CD4-positive, alpha-beta memory T cell (primary cell): ENCODE results near the gene CUX1. TPM values are rescaled to one million over a fixed set of nuclear protein-coding genes. Genes with fewer than 3 reads are reported as not detected.

Experiments used
- CTCF ChIA-PET: fragments of 350-600 bp; sonication (Branson Sonifier 250); formaldehyde crosslinking; loops from one replicate; lab custom pipeline; 2021; ENCODE audit warnings: inconsistent platforms; ENCODE audit not compliant: partially characterized antibody; lab: Charles Lee
- POLR2A ChIA-PET: fragments of 350-600 bp; sonication (Branson Sonifier 250); formaldehyde crosslinking; loops from one replicate; lab custom pipeline; 2021; ENCODE audit not compliant: partially characterized antibody; lab: Charles Lee
- DNase-seq, 5 donors: peaks; one replicate each; pipeline versions ENCODE4 v3.0.0 to v3.0.0-alpha.2; 2020 to 2022; ENCODE audit warnings: mixed read lengths in 1 of 5
- H3K27ac ChIP-seq: one replicate; pipeline ENCODE4 v1.7.0; 2013; ENCODE audit warnings: low read depth, low read length
- H3K27me3 ChIP-seq: 2 replicates; pipeline ENCODE4 v1.7.0; 2013; ENCODE audit warnings: mild to moderate bottlenecking, low read length, moderate library complexity; ENCODE audit not compliant: insufficient read depth
- H3K36me3 ChIP-seq: 2 replicates; pipeline ENCODE4 v1.7.0; 2013; ENCODE audit warnings: mild to moderate bottlenecking, low read length, moderate library complexity; ENCODE audit not compliant: insufficient read depth
- H3K4me1 ChIP-seq: 2 replicates; pipeline ENCODE4 v1.7.0; 2013; ENCODE audit warnings: mild to moderate bottlenecking, low read length, moderate library complexity; ENCODE audit not compliant: insufficient read depth
- H3K4me3 ChIP-seq, 2 donors: one replicate each; pipeline ENCODE4 v1.7.0; 2013; ENCODE audit warnings: low read length in 2 of 2, mild to moderate bottlenecking in 1 of 2
- H3K9me3 ChIP-seq, 2 donors: one replicate each; pipeline ENCODE4 v1.7.0; 2013; ENCODE audit warnings: low read length in 2 of 2, control low read depth in 1 of 2; ENCODE audit not compliant: control insufficient read depth in 1 of 2
- H3K27ac Mint-ChIP-seq, 7 donors: one replicate each; pipeline ENCODE4 v1.8.0; 2020 to 2021; ENCODE audit warnings: mixed read lengths in 7 of 7, mild to moderate bottlenecking in 6 of 7, inconsistent platforms in 3 of 7, moderate library complexity in 3 of 7
- H3K27me3 Mint-ChIP-seq, 2 donors: one replicate each; pipeline ENCODE4 v1.8.0; 2020 to 2021; ENCODE audit warnings: mixed read lengths in 2 of 2
- H3K36me3 Mint-ChIP-seq, 2 donors: one replicate each; pipeline ENCODE4 v1.8.0; 2020 to 2021; ENCODE audit warnings: mixed read lengths in 2 of 2, inconsistent platforms in 1 of 2, mild to moderate bottlenecking in 1 of 2
- H3K4me1 Mint-ChIP-seq, 4 donors: one replicate each; pipeline ENCODE4 v1.8.0; 2020 to 2021; ENCODE audit warnings: mixed read lengths in 4 of 4, mild to moderate bottlenecking in 1 of 4
- H3K4me3 Mint-ChIP-seq, 8 donors: one replicate each; pipeline ENCODE4 v1.8.0; 2020 to 2021; ENCODE audit warnings: mixed read lengths in 8 of 8, mild to moderate bottlenecking in 7 of 8, moderate library complexity in 6 of 8, inconsistent platforms in 3 of 8
- H3K9me3 Mint-ChIP-seq, 8 donors: one replicate each; pipeline ENCODE4 v1.8.0; 2020 to 2021; ENCODE audit warnings: mixed read lengths in 8 of 8, mild to moderate bottlenecking in 5 of 8, inconsistent platforms in 3 of 8, moderate library complexity in 1 of 8
- intact Hi-C: fragments of 100-400 bp; cut with micrococcal nuclease; formaldehyde crosslinking; loops from one replicate; pipeline ENCODE4 v1.15.1; 2023
- polyA plus RNA-seq, 2 donors: library from polyadenylated mRNA; unstranded; fragments of 300-500 nt; fragmentation: Illumina TruSeq; gene quantifications; one replicate each; pipeline ENCODE4 v1.2.3, GENCODE V29; 2021
- total RNA-seq, 2 experiments: library from RNA; stranded (reverse); gene quantifications; one replicate each; pipeline ENCODE4 v1.2.3, GENCODE V29; 2021

Gene CUX1
- total and polyA plus RNA-seq, 4 experiments from 2014 or later, result 2.1 to 47.6 (median 36.1) TPM

DNA sequence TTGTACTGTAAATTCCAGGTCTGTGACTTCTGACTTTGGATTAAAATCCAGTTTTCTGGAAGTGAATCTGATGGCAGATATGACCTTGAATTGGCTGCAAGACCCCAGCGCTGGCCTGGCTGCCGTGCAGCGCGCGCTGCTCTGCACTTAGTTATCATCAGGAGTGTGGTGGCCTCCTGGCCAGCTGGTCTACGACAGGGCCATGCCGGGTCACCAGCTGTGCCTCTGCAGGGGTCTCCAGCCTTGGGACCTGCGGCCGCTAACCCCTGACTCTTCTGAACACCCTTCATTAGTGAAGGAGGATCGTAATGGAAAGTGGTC is 278.5 kb downstream of the CUX1 start:
- DNase-seq, result no peak
- POLR2A ChIA-PET, result no interaction called here
- no peaks in the 10 kb centered on the region for H3K4me1 ChIP-seq
- H3K9me3 ChIP-seq, result no peaks in the 10 kb centered on the region
- Mint-ChIP-seq H3K36me3 (peaks cover 14 to 18% of the 10 kb centered on the region in 2 donors), H3K4me3 (no peak overlapping the region), H3K27ac (no peak overlapping the region), H3K27me3 (no peaks in the 10 kb centered on the region), H3K9me3 (no peaks in the 10 kb centered on the region), H3K4me1 (peaks cover 0 to 3% (median under 1%) of the 10 kb centered on the region in 4 donors)
- intact Hi-C loops, result no loop called here
- no peak overlapping the region for H3K4me3 ChIP-seq
- no peaks in the 10 kb centered on the region for H3K27me3 ChIP-seq
- no peak overlapping the region for H3K27ac ChIP-seq
- H3K36me3 ChIP-seq, result no peaks in the 10 kb centered on the region
- CTCF ChIA-PET, result no interaction called here

DNA sequence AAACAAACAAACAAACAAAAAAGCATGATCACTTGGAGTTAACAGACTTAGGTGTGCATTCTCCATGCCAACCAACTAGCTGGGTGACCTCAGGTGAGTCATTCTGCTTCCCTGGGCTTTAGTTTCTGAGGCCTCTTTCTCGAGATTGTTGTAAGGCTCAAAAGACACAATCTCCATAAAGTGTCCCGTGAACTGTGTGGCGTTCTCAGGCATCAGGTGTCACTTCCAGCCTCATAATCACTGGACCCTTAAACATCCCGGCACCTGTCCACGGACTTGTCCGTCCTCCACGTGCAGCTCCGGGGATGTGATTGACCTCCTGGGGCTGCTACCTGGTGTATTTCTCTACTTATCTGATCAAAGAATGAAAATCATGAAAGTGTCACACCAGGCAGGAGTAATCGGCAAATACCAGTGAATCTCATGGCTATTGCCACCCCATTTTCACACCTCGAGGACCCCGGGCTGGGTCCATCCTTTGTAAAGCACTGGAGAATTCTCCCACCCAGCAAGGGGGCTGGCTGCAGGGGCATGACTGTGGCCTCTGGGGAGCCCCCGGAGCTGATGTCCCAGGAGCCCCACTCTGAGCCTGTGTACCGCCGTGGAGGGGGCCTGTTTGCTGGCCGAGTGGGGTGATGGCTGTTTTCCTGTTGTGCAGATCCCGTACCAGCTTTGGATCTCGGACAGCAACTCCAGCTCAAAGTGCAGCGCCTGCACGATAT is 279.4 kb downstream of the CUX1 start:
- Histone ChIP-seq H3K4me3 (no peak overlapping the region), H3K27ac (no peak overlapping the region), H3K4me1 (no peaks in the 10 kb centered on the region), H3K27me3 (no peaks in the 10 kb centered on the region), H3K36me3 (no peaks in the 10 kb centered on the region), H3K9me3 (no peaks in the 10 kb centered on the region)
- no peaks in the 10 kb centered on the region for H3K27me3 Mint-ChIP-seq
- no peak for DNase-seq
- ChIA-PET POLR2A (no interaction called here), CTCF (no interaction called here)
- no peak overlapping the region for H3K4me3 Mint-ChIP-seq
- H3K4me1 Mint-ChIP-seq, result peaks cover 0 to 3% (median under 1%) of the 10 kb centered on the region in 4 donors
- peaks cover 14 to 19% of the 10 kb centered on the region in 2 donors for H3K36me3 Mint-ChIP-seq
- no peaks in the 10 kb centered on the region for H3K9me3 Mint-ChIP-seq
- intact Hi-C loops, result no loop called here
- no peak overlapping the region for H3K27ac Mint-ChIP-seq

DNA sequence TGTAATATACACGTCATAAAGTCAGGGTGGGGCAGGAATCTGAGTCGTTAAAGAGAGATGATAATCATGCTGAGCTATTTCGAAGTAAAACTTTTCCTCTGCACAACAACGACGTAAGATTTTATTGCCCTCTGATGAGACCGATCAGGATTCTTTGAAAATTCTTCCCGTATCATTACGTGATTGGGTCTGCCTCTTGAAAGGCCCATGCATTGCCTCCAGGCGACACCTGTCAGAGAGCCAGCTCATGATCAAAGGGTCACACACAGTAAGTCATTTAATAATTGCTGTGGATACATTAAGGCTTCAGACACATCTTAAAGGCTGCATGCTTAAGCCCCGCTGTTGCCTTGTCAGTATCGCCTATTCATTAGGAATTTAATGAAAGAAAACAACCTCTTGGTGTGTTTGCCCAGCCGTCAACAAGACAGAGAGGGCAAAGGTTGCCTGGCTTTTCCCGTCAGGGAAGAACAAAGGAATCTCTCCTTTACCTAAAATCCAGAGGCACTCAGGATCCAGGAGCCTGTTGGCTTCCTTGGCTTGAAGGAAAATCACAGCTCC is 280.3 kb downstream of the CUX1 start:
- no peaks in the 10 kb centered on the region for H3K27me3 Mint-ChIP-seq

DNA sequence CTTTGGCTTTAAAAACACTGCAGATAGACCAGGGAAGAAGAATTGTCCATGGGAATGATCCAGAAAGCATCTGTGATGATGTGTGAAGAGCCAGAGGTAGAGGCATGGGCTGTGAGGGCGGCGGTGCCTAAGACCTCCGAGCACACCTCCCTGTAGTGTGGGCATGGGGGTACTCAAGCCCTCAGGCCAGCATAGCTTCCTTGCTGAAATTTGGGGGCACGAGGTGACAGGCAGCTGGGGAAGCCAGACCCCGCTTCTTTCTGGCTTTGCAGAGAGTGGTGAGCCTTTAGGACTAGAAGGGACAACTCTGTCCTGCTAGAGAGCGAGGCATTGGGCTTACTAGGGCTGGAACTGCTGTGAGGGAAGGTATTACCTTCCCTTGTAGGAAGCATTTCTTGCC is 281.6 kb downstream of the CUX1 start:
- H3K36me3 ChIP-seq, result no peaks in the 10 kb centered on the region
- Mint-ChIP-seq H3K27me3 (no peaks in the 10 kb centered on the region), H3K4me1 (no peaks in the 10 kb centered on the region), H3K4me3 (no peak overlapping the region), H3K9me3 (peaks cover 0 to 1% (median 0%) of the 10 kb centered on the region in 8 donors), H3K36me3 (peaks cover 17 to 26% of the 10 kb centered on the region in 2 donors), H3K27ac (no peak overlapping the region)
- no peak overlapping the region for H3K4me3 ChIP-seq
- CTCF ChIA-PET, result no interaction called here
- H3K27ac ChIP-seq, result no peak overlapping the region
- intact Hi-C loops, result no loop called here
- no peak for DNase-seq
- no peaks in the 10 kb centered on the region for H3K9me3 ChIP-seq
- H3K4me1 ChIP-seq, result no peaks in the 10 kb centered on the region
- POLR2A ChIA-PET, result interaction anchor here (0.6 kb wide), 1 partner anchor 64 kb away, joined by 3 read pairs; no protein-coding TSS in a partner anchor
- no peaks in the 10 kb centered on the region for H3K27me3 ChIP-seq

More for the DNA sequence above, 280.3 kb downstream of the CUX1 start:
- H3K4me3 Mint-ChIP-seq, result no peak overlapping the region
- DNase-seq, result no peak
- CTCF ChIA-PET, result no interaction called here
- Histone ChIP-seq H3K27me3 (no peaks in the 10 kb centered on the region), H3K36me3 (no peaks in the 10 kb centered on the region), H3K4me3 (no peak overlapping the region), H3K9me3 (no peaks in the 10 kb centered on the region), H3K4me1 (no peaks in the 10 kb centered on the region), H3K27ac (no peak overlapping the region)
- peaks cover 0 to 2% (median 0%) of the 10 kb centered on the region in 4 donors for H3K4me1 Mint-ChIP-seq
- peaks cover 8 to 16% of the 10 kb centered on the region in 2 donors for H3K36me3 Mint-ChIP-seq
- POLR2A ChIA-PET, result no interaction called here
- no peak overlapping the region for H3K27ac Mint-ChIP-seq
- intact Hi-C loops, result no loop called here
- no peaks in the 10 kb centered on the region for H3K9me3 Mint-ChIP-seq

DNA sequence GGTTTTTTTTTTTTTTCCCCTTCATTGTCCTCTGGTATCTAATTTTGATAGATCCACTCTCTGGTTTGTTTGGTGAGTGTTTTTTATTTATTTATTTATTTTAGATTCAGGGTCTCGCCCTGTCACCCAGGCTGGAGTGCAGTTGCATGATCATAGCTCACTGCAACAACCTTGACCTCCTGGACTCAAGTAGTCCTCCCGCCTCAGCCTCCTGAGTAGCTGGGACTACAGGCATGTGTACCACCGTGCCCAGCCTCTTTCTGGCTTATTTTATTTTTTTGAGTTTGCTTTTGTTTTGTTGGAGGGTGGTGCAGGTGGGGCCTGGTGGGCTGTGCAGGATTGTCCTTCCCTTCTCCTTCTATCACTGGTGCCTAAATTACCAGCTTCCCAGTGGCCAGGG is 282.0 kb downstream of the CUX1 start:
- H3K36me3 Mint-ChIP-seq, result peaks cover 22 to 30% of the 10 kb centered on the region in 2 donors
- H3K9me3 ChIP-seq, result no peaks in the 10 kb centered on the region
- no peak for DNase-seq
- H3K9me3 Mint-ChIP-seq, result peaks cover 0 to 1% (median 0%) of the 10 kb centered on the region in 8 donors
- H3K27ac ChIP-seq, result no peak overlapping the region
- H3K4me1 Mint-ChIP-seq, result no peaks in the 10 kb centered on the region
- H3K4me1 ChIP-seq, result no peaks in the 10 kb centered on the region
- no peaks in the 10 kb centered on the region for H3K27me3 Mint-ChIP-seq
- no peak overlapping the region for H3K4me3 ChIP-seq
- H3K27ac Mint-ChIP-seq, result no peak overlapping the region
- CTCF ChIA-PET, result no interaction called here
- H3K36me3 ChIP-seq, result no peaks in the 10 kb centered on the region
- no peaks in the 10 kb centered on the region for H3K27me3 ChIP-seq
- intact Hi-C loops, result no loop called here
- H3K4me3 Mint-ChIP-seq, result no peak overlapping the region
- POLR2A ChIA-PET, result no interaction called here

DNA sequence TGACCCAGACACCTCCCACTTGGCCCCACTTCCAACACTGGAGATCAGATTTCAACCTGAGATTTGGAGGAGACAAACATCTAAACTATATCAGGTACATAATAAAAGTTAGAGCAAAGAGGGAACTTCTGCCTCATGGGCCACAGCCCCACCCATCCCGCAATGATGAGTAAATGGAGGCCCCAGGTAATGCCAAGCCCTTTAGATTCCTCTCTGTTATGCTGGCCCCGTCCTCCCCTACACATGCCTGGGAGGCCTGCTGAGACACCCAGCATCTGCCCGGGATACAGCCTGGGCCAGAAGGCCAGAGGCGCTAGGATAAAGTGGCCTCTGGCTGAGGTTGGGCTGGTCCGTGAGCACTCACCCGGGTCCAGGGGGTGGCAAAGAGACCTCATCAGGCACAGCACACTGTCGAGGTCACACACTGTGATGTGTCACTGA is 283.7 kb downstream of the CUX1 start:
- H3K27me3 Mint-ChIP-seq, result no peaks in the 10 kb centered on the region
- H3K27ac ChIP-seq, result no peak overlapping the region
- H3K4me1 Mint-ChIP-seq, result no peaks in the 10 kb centered on the region
- H3K27ac Mint-ChIP-seq, result no peak overlapping the region
- H3K36me3 ChIP-seq, result no peaks in the 10 kb centered on the region
- CTCF ChIA-PET, result no interaction called here
- POLR2A ChIA-PET, result interaction anchor here (0.7 kb wide), 1 partner anchor 30 kb away, joined by 3 read pairs; no protein-coding TSS in a partner anchor
- no peaks in the 10 kb centered on the region for H3K9me3 ChIP-seq
- no peak overlapping the region for H3K4me3 Mint-ChIP-seq
- peaks cover 30 to 39% of the 10 kb centered on the region in 2 donors for H3K36me3 Mint-ChIP-seq
- intact Hi-C loops, result no loop called here
- H3K4me3 ChIP-seq, result no peak overlapping the region
- H3K9me3 Mint-ChIP-seq, result peaks cover 0 to 1% (median 0%) of the 10 kb centered on the region in 8 donors
- DNase-seq, result no peak
- H3K27me3 ChIP-seq, result no peaks in the 10 kb centered on the region
- no peaks in the 10 kb centered on the region for H3K4me1 ChIP-seq

DNA sequence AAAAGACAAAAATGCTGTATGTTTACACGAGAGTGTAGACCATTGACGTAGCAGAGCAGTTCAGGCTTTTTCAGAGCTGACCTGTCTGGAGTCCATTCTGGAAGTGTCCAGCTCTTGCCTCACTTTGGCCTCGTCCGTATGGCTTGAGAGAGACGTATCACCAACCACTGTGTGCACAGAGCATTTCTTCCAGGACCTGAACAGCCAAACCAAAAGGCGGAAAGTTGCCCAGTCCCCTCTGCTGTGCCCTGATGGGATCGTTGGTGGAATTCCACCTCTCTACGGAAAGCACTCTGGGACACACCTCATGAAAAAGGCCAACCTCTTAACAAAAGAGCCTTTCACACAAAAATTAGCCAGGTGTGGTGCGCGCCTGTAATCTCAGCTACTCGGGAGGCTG is 284.5 kb downstream of the CUX1 start:
- H3K9me3 Mint-ChIP-seq, result peaks cover 0 to 1% (median 0%) of the 10 kb centered on the region in 8 donors
- intact Hi-C loops, result no loop called here
- H3K27ac ChIP-seq, result no peak overlapping the region
- H3K4me1 Mint-ChIP-seq, result no peaks in the 10 kb centered on the region
- POLR2A ChIA-PET, result no interaction called here
- no peaks in the 10 kb centered on the region for H3K27me3 Mint-ChIP-seq
- no peaks in the 10 kb centered on the region for H3K4me1 ChIP-seq
- H3K27ac Mint-ChIP-seq, result peak overlapping the region in 1 of 7 donors; percentile 46
- H3K4me3 ChIP-seq, result no peak overlapping the region
- H3K9me3 ChIP-seq, result no peaks in the 10 kb centered on the region
- CTCF ChIA-PET, result no interaction called here
- no peak overlapping the region for H3K4me3 Mint-ChIP-seq
- no peak for DNase-seq
- H3K36me3 ChIP-seq, result peaks cover 6% of the 10 kb centered on the region
- H3K27me3 ChIP-seq, result no peaks in the 10 kb centered on the region
- H3K36me3 Mint-ChIP-seq, result peaks cover 36 to 44% of the 10 kb centered on the region in 2 donors
